ENCODE results near the gene SBNO2.
A peak's percentile ranks its signal among the peaks of the same experiment; 100 is the strongest.

GRCh38 chr19:1107661-1108261 lies 66.3 kb downstream of the SBNO2 start:
- TF ChIP-seq REST (IDR thresholded peaks at IDR 0.05; ENCODE audit: insufficient read depth in 1 of 2, low read depth in 2 of 2, low read length in 2 of 2) (no peak), TAF1 (IDR thresholded peaks at IDR 0.05; ENCODE audit: borderline replicate concordance, insufficient read depth, low read length) (no peak), POLR2AphosphoS5 (IDR thresholded peaks at IDR 0.05; ENCODE audit: low read depth, low read length) (0 out of 2 replicates have a peak, but pooled peaks have one; percentile 18), SIN3A (IDR thresholded peaks at IDR 0.05; ENCODE audit: borderline replicate concordance, insufficient read depth, low read length) (no peak), FOXP2 (optimal IDR thresholded peaks at IDR 0.05; ENCODE audit: borderline replicate concordance, extremely low read depth, extremely low read length, insufficient read depth) (no peak)
